HL-60 (cell line): ENCODE results near the gene CDK19.
"Not testable (repeated sequence)": the region's sequence is repeated elsewhere in the genome, so short reads cannot be mapped to it uniquely, and the experiment has no call there.

Experiments
- DNase-seq, 2 experiments: peaks; one replicate each; pipeline ENCODE4 v3.0.0-alpha.2; 2010 to 2020; ENCODE audit warnings: low read depth in 1 of 2, low spot score in 1 of 2
- H3K27ac ChIP-seq: fragments of 250-450 bp; sonication (Bioruptor Pico); replicated peaks from 2 replicates; pipeline ENCODE4 v1.5.1; 2020; ENCODE audit warnings: mild to moderate bottlenecking, moderate library complexity
- H3K27me3 ChIP-seq: fragments of 250-450 bp; sonication (Bioruptor Pico); 2 replicates; pipeline ENCODE4 v1.5.1; 2021; ENCODE audit warnings: mild to moderate bottlenecking, moderate library complexity; ENCODE audit not compliant: insufficient read depth, poor library complexity, severe bottlenecking
- H3K4me3 ChIP-seq: replicated peaks from 2 replicates; pipeline ENCODE4 v1.5.1; 2011; ENCODE audit warnings: mild to moderate bottlenecking, control low read depth, low read length; ENCODE audit not compliant: insufficient read depth
- GABPA ChIP-seq: IDR thresholded peaks from 2 replicates; pipeline ENCODE4 v1.6.1; 2012; ENCODE audit warnings: low read depth
- POLR2AphosphoS5 ChIP-seq: IDR thresholded peaks from 2 replicates; pipeline ENCODE4 v1.6.1; 2012; ENCODE audit warnings: low read depth
- SPI1 ChIP-seq: IDR thresholded peaks from 2 replicates; pipeline ENCODE4 v1.6.1; 2012; ENCODE audit warnings: low read depth, mild to moderate bottlenecking, borderline replicate concordance
- TF ChIP-seq, protein P1 (sequence below): IDR thresholded peaks from one replicate; pipeline ENCODE4 v1.5.1; 2011; ENCODE audit warnings: low read length, control low read depth, inconsistent platforms; ENCODE audit not compliant: insufficient read depth
- TF ChIP-seq, protein P2 (sequence below): IDR thresholded peaks from 2 replicates; pipeline ENCODE4 v1.6.1; 2012; ENCODE audit warnings: low read depth; ENCODE audit not compliant: insufficient replicate concordance

The CDK19 gene

DNA sequence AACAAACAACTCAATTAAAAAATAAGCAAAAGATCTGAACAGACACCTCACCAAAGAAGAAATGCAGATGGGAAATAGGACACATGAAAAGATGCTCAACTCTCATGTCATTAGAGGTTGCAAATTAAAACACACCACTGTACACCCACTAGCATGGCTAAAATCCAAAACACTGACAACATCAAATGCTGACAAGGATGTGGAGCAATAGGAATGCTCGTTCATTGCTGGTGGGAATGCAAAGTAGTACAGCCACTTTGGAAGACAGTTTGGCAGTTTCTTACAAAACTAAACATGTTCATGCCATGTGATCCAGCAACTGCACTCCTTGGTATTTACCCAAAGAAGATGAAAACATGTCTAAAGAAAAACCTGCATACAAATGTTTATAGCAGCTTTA lies 47.2 kb downstream of the CDK19 start:
- Histone ChIP-seq H3K27me3 (no peaks in the 10 kb centered on the region), H3K4me3 (no peak overlapping the region), H3K27ac (no peak overlapping the region)
- no peak for DNase-seq
- TF ChIP-seq, protein P1, sequence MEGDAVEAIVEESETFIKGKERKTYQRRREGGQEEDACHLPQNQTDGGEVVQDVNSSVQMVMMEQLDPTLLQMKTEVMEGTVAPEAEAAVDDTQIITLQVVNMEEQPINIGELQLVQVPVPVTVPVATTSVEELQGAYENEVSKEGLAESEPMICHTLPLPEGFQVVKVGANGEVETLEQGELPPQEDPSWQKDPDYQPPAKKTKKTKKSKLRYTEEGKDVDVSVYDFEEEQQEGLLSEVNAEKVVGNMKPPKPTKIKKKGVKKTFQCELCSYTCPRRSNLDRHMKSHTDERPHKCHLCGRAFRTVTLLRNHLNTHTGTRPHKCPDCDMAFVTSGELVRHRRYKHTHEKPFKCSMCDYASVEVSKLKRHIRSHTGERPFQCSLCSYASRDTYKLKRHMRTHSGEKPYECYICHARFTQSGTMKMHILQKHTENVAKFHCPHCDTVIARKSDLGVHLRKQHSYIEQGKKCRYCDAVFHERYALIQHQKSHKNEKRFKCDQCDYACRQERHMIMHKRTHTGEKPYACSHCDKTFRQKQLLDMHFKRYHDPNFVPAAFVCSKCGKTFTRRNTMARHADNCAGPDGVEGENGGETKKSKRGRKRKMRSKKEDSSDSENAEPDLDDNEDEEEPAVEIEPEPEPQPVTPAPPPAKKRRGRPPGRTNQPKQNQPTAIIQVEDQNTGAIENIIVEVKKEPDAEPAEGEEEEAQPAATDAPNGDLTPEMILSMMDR: no peak
- no peak for TF ChIP-seq GABPA
- no peak for TF ChIP-seq SPI1
- TF ChIP-seq, protein P2, sequence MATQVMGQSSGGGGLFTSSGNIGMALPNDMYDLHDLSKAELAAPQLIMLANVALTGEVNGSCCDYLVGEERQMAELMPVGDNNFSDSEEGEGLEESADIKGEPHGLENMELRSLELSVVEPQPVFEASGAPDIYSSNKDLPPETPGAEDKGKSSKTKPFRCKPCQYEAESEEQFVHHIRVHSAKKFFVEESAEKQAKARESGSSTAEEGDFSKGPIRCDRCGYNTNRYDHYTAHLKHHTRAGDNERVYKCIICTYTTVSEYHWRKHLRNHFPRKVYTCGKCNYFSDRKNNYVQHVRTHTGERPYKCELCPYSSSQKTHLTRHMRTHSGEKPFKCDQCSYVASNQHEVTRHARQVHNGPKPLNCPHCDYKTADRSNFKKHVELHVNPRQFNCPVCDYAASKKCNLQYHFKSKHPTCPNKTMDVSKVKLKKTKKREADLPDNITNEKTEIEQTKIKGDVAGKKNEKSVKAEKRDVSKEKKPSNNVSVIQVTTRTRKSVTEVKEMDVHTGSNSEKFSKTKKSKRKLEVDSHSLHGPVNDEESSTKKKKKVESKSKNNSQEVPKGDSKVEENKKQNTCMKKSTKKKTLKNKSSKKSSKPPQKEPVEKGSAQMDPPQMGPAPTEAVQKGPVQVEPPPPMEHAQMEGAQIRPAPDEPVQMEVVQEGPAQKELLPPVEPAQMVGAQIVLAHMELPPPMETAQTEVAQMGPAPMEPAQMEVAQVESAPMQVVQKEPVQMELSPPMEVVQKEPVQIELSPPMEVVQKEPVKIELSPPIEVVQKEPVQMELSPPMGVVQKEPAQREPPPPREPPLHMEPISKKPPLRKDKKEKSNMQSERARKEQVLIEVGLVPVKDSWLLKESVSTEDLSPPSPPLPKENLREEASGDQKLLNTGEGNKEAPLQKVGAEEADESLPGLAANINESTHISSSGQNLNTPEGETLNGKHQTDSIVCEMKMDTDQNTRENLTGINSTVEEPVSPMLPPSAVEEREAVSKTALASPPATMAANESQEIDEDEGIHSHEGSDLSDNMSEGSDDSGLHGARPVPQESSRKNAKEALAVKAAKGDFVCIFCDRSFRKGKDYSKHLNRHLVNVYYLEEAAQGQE: no peak
- TF ChIP-seq POLR2AphosphoS5: no peak

DNA sequence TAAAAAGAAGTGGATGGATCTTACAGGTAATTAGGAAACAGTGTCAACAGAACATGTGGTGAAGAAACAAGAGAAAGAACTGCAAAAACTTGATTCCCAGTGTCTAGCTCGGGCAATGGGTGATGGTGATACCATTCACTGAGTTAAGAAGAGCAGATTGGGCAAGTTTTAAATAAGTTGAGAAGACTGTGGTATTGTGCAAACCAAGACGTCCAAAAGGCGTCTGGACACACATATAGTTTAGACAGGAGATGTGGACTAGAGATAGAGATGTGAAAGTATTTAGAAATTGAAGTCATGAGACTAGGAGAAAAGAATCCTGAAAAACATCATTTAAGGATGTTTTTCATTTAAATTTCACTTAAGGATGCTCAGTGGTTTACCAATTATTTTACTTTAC lies 53.9 kb downstream of the CDK19 start:
- no peak for TF ChIP-seq GABPA
- H3K4me3 ChIP-seq: no peak overlapping the region
- peak; percentile 9 to 16 for DNase-seq
- no peak overlapping the region for H3K27ac ChIP-seq
- no peaks in the 10 kb centered on the region for H3K27me3 ChIP-seq

DNA sequence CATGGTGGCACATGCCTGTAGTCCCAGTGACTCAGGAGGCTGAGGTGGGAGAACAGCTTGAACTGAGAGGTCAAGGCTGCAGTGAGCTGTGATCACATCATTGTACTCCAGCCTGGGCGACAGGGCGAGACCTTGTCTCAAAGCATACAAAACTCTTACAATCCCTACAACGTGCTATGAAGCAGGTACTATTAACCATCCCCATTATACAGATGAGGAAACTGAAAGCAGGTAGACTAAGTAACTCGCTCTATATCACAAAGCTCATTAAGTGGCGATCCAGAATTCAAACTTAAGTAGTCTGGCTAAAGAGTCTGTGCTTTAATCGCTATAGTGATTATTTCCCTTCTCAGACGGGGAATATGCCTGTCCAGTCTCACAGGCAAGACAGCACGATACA lies 54.7 kb downstream of the CDK19 start:
- H3K27me3 ChIP-seq: no peaks in the 10 kb centered on the region
- no peak for DNase-seq
- H3K4me3 ChIP-seq: no peak overlapping the region
- no peak for TF ChIP-seq POLR2AphosphoS5
- no peak for TF ChIP-seq SPI1
- TF ChIP-seq, protein P1: no peak
- TF ChIP-seq GABPA: no peak
- TF ChIP-seq, protein P2: no peak
- no peak overlapping the region for H3K27ac ChIP-seq

DNA sequence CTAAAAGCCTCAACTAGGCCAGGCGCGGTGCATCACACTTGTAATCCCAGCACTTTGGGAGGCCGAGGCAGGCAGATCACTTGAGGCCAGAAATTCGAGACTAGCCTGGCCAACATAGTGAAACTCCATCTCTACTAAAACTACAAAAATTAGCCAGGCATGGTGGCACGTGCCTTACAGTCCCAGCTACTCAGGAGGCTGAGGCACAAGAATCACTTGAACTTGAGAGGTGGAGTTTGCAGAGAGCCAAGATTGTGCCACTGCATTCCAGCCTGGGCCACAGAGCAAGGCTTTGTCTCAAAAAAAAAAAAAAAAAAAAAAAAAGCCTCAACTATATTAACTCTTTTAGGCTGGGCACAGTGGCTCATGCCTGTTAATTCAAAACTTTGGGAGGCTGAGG lies 55.2 kb downstream of the CDK19 start:
- H3K27ac ChIP-seq, H3K4me3 ChIP-seq, DNase-seq: not testable (repeated sequence)

DNA sequence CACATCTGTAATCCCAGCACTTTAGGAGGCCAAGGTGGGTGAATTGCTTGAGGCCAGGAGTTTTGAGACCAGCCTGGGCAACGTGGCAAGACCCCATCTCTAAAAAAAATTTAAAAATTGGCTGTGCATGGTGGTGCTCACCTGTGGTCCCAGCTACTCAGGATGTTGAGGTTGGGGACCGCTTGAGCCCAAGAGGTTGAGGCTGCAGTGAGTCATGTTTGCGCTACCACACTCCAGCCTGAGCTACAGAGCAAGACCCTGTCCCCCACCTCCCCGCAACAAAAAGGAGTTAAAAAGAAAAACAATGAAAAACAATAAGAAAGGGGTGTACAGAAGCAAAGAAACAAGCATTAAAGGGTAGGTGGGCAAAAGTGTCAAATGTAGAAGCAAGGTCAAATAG lies 57.3 kb downstream of the CDK19 start:
- TF ChIP-seq POLR2AphosphoS5 (no peak), GABPA (no peak), SPI1 (no peak)
- TF ChIP-seq, protein P2: no peak
- TF ChIP-seq, protein P1: no peak
- Histone ChIP-seq H3K27ac (no peak overlapping the region), H3K4me3 (no peak overlapping the region), H3K27me3 (no peaks in the 10 kb centered on the region)
- DNase-seq: no peak

More for the DNA sequence above, 55.2 kb downstream of the CDK19 start:
- H3K27me3 ChIP-seq: not testable (repeated sequence)
